ENCODE measurements around the gene MLLT3.

MLLT3 gene

DNA sequence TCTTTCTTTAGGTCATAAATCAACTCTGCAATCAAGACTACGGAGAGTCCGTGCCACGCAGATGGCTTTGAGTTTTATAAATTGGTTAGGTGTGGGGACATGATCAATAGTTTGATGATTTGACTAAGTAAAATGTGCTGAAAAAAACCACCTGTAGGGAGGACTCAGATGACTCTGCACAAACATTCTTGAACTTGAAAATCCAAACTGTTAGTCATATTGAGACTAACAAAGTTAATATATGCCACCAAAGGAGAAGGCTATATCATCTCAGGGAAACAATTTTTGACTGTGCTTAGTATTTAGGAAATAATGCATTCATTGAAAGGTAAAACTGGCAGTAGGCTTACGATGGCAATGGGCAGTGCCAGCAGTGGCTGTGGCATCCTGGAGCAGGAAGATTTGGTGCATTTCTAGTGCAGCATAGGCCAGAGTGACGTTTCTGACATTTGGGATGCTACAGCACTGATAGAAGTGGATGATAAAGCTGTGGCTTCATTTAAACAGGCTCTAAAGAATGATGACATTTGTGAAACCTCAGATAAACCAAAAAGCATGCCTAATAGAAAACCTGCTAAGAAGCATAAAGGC is 291.1 kb downstream of the MLLT3 start:
- no peak overlapping the region for H2BK5ac ChIP-seq (ENCODE audit: low read depth, low read length, poor library complexity)
- no peak overlapping the region for H3K23ac ChIP-seq (ENCODE audit: low read length)
- H3K4me3 ChIP-seq (ENCODE audit: low read depth, low read length): no peak overlapping the region
- no peak overlapping the region for H2BK120ac ChIP-seq (ENCODE audit: insufficient read depth, low read length, poor library complexity)
- H3K9ac ChIP-seq (ENCODE audit: low read length): no peak overlapping the region
- no peak overlapping the region for H4K12ac ChIP-seq (ENCODE audit: low read depth, low read length)
- no peak overlapping the region for H4K91ac ChIP-seq (ENCODE audit: low read depth, low read length)
- H3K27me3 ChIP-seq (ENCODE audit: insufficient read depth, low read length): no peaks in the 10 kb centered on the region
- WGBS (ENCODE audit: extremely low coverage, insufficient coverage, insufficient read length): no CpG with 5 or more reads among the region's 5 CpGs
- no peaks in the 10 kb centered on the region for H3K79me2 ChIP-seq (ENCODE audit: control insufficient read depth, insufficient read depth, low read length, poor library complexity)
- H3K27ac ChIP-seq (ENCODE audit: low read depth, low read length): no peak overlapping the region
- no peak overlapping the region for H3K14ac ChIP-seq (ENCODE audit: low read length)
- peaks cover 1% of the 10 kb centered on the region for H3K9me3 ChIP-seq (ENCODE audit: insufficient read depth, low read depth, low read length)
- H3K4me2 ChIP-seq (ENCODE audit: low read length): no peak overlapping the region
- no peak overlapping the region for H2AK5ac ChIP-seq (ENCODE audit: low read length)
- H3K4ac ChIP-seq (ENCODE audit: low read depth, low read length): no peak overlapping the region
- H2BK12ac ChIP-seq (ENCODE audit: low read length): no peak overlapping the region
- H3K4me1 ChIP-seq (ENCODE audit: control insufficient read depth in 1 of 2, insufficient read depth in 2 of 2, low read length in 2 of 2): no peaks in the 10 kb centered on the region
- H4K8ac ChIP-seq (ENCODE audit: low read depth, low read length): no peak overlapping the region
- H3K18ac ChIP-seq (ENCODE audit: low read length): no peak overlapping the region
- H3K79me1 ChIP-seq (ENCODE audit: low read length): no peaks in the 10 kb centered on the region
- DNase-seq: no peak
- H3K36me3 ChIP-seq (ENCODE audit: control insufficient read depth in 1 of 2, insufficient read depth in 2 of 2, low read length in 2 of 2): no peaks in the 10 kb centered on the region
- no peak overlapping the region for H2AFZ ChIP-seq (ENCODE audit: insufficient read depth, low read length, poor library complexity)

DNA sequence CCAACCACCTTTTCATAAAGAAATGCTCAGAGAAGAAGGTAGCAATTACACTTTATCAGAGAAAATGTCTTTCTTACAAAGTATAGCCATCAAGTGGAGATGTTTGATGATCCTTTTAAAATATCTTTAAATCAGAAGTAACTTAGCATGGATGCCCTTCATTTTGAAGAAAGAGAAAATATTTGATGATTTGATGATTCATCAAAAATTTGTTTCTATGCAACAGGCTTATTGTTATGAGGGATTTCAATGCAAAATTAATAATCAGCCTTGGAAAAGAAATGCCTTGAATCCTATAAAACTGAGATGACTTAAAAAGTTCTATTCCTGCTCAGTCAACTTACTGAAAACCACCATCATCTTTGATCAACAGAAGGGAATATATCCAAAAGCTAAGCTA is 291.6 kb downstream of the MLLT3 start:
- H4K91ac ChIP-seq (ENCODE audit: low read depth, low read length): no peak overlapping the region
- H2BK5ac ChIP-seq (ENCODE audit: low read depth, low read length, poor library complexity): no peak overlapping the region
- H3K9ac ChIP-seq (ENCODE audit: low read length): no peak overlapping the region
- H3K18ac ChIP-seq (ENCODE audit: low read length): no peak overlapping the region
- no peak overlapping the region for H3K14ac ChIP-seq (ENCODE audit: low read length)
- no peak overlapping the region for H3K4ac ChIP-seq (ENCODE audit: low read depth, low read length)
- H2AK5ac ChIP-seq (ENCODE audit: low read length): no peak overlapping the region
- no peak overlapping the region for H3K27ac ChIP-seq (ENCODE audit: low read depth, low read length)
- no peaks in the 10 kb centered on the region for H3K4me1 ChIP-seq (ENCODE audit: control insufficient read depth in 1 of 2, insufficient read depth in 2 of 2, low read length in 2 of 2)
- H2AFZ ChIP-seq (ENCODE audit: insufficient read depth, low read length, poor library complexity): no peak overlapping the region
- DNase-seq: no peak
- H3K79me1 ChIP-seq (ENCODE audit: low read length): no peaks in the 10 kb centered on the region
- no peaks in the 10 kb centered on the region for H3K27me3 ChIP-seq (ENCODE audit: insufficient read depth, low read length)
- H4K8ac ChIP-seq (ENCODE audit: low read depth, low read length): no peak overlapping the region
- H3K9me3 ChIP-seq (ENCODE audit: insufficient read depth, low read depth, low read length): peaks cover 1% of the 10 kb centered on the region
- H3K79me2 ChIP-seq (ENCODE audit: control insufficient read depth, insufficient read depth, low read length, poor library complexity): no peaks in the 10 kb centered on the region
- no peak overlapping the region for H4K12ac ChIP-seq (ENCODE audit: low read depth, low read length)
- no peak overlapping the region for H3K4me3 ChIP-seq (ENCODE audit: low read depth, low read length)
- no peak overlapping the region for H3K23ac ChIP-seq (ENCODE audit: low read length)
- H2BK120ac ChIP-seq (ENCODE audit: insufficient read depth, low read length, poor library complexity): no peak overlapping the region
- H2BK12ac ChIP-seq (ENCODE audit: low read length): no peak overlapping the region
- H3K36me3 ChIP-seq (ENCODE audit: control insufficient read depth in 1 of 2, insufficient read depth in 2 of 2, low read length in 2 of 2): no peaks in the 10 kb centered on the region
- no peak overlapping the region for H3K4me2 ChIP-seq (ENCODE audit: low read length)

DNA sequence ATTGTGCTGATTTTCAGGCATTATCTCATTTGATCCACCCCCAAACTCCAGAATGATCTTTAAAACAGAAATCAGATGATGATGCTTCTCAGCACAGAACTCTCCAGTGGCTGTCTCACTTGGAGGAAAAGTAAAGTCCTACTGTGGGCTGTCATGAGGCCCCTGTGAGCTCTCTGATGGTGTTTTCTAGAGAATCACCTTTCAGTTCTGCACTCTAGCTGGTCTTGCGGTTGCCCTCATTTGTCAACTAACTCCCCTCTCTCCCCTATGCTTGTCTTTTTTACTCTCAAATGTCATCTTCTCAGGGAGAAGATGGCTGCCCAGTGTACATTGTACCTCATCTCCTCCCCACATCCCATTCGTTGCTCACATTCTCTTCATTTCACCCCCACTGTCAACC is 295.8 kb downstream of the MLLT3 start:
- H2BK12ac ChIP-seq (ENCODE audit: low read length): no peak overlapping the region
- H3K27me3 ChIP-seq (ENCODE audit: insufficient read depth, low read length): no peaks in the 10 kb centered on the region
- H3K23ac ChIP-seq (ENCODE audit: low read length): no peak overlapping the region
- no peak overlapping the region for H2BK5ac ChIP-seq (ENCODE audit: low read depth, low read length, poor library complexity)
- WGBS (ENCODE audit: extremely low coverage, insufficient coverage, insufficient read length): no CpG with 5 or more reads among the region's 2 CpGs
- H2AFZ ChIP-seq (ENCODE audit: insufficient read depth, low read length, poor library complexity): no peak overlapping the region
- H3K4me2 ChIP-seq (ENCODE audit: low read length): no peak overlapping the region
- no peaks in the 10 kb centered on the region for H3K79me2 ChIP-seq (ENCODE audit: control insufficient read depth, insufficient read depth, low read length, poor library complexity)
- H2BK120ac ChIP-seq (ENCODE audit: insufficient read depth, low read length, poor library complexity): no peak overlapping the region
- H3K9me3 ChIP-seq (ENCODE audit: insufficient read depth, low read depth, low read length): no peaks in the 10 kb centered on the region
- H4K12ac ChIP-seq (ENCODE audit: low read depth, low read length): no peak overlapping the region
- no peaks in the 10 kb centered on the region for H3K79me1 ChIP-seq (ENCODE audit: low read length)
- H3K4ac ChIP-seq (ENCODE audit: low read depth, low read length): no peak overlapping the region
- no peaks in the 10 kb centered on the region for H3K4me1 ChIP-seq (ENCODE audit: control insufficient read depth in 1 of 2, insufficient read depth in 2 of 2, low read length in 2 of 2)
- H2AK5ac ChIP-seq (ENCODE audit: low read length): no peak overlapping the region
- H3K9ac ChIP-seq (ENCODE audit: low read length): no peak overlapping the region
- DNase-seq: no peak
- H4K8ac ChIP-seq (ENCODE audit: low read depth, low read length): no peak overlapping the region
- no peaks in the 10 kb centered on the region for H3K36me3 ChIP-seq (ENCODE audit: control insufficient read depth in 1 of 2, insufficient read depth in 2 of 2, low read length in 2 of 2)
- no peak overlapping the region for H3K18ac ChIP-seq (ENCODE audit: low read length)
- no peak overlapping the region for H3K14ac ChIP-seq (ENCODE audit: low read length)
- no peak overlapping the region for H4K91ac ChIP-seq (ENCODE audit: low read depth, low read length)
- no peak overlapping the region for H3K27ac ChIP-seq (ENCODE audit: low read depth, low read length)
- H3K4me3 ChIP-seq (ENCODE audit: low read depth, low read length): no peak overlapping the region

DNA sequence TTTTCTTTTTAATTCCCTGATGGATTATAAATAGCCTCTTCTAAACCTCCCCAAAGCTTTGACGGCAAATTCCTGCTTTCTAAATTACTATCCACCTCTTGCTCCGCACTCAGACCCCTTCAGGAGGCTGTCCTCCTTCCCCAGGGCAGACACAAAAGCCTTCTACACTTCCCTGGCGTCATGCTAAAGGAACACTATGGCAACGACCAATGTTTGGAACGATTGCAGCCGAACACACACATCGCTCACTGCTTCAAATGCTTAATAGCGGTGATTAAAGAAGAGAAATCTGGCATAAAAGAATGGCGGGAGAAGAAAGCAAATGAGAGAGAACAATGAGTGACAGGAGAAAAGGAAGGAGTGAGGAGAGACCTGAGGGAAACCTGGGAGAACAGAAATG is 297.3 kb downstream of the MLLT3 start:
- Histone ChIP-seq H4K91ac (ENCODE audit: low read depth, low read length) (no peak overlapping the region), H3K4me2 (ENCODE audit: low read length) (no peak overlapping the region), H3K27ac (ENCODE audit: low read depth, low read length) (no peak overlapping the region), H2BK120ac (ENCODE audit: insufficient read depth, low read length, poor library complexity) (no peak overlapping the region), H3K4me3 (ENCODE audit: low read depth, low read length) (no peak overlapping the region), H3K27me3 (ENCODE audit: insufficient read depth, low read length) (no peaks in the 10 kb centered on the region), H2AFZ (ENCODE audit: insufficient read depth, low read length, poor library complexity) (no peak overlapping the region), H3K36me3 (ENCODE audit: control insufficient read depth in 1 of 2, insufficient read depth in 2 of 2, low read length in 2 of 2) (no peaks in the 10 kb centered on the region), H3K4me1 (ENCODE audit: control insufficient read depth in 1 of 2, insufficient read depth in 2 of 2, low read length in 2 of 2) (no peaks in the 10 kb centered on the region), H3K23ac (ENCODE audit: low read length) (no peak overlapping the region), H2BK12ac (ENCODE audit: low read length) (no peak overlapping the region), H2BK5ac (ENCODE audit: low read depth, low read length, poor library complexity) (no peak overlapping the region), H3K9me3 (ENCODE audit: insufficient read depth, low read depth, low read length) (no peaks in the 10 kb centered on the region), H3K79me1 (ENCODE audit: low read length) (no peaks in the 10 kb centered on the region), H3K9ac (ENCODE audit: low read length) (no peak overlapping the region), H4K8ac (ENCODE audit: low read depth, low read length) (no peak overlapping the region), H3K14ac (ENCODE audit: low read length) (no peak overlapping the region), H4K12ac (ENCODE audit: low read depth, low read length) (no peak overlapping the region), H3K79me2 (ENCODE audit: control insufficient read depth, insufficient read depth, low read length, poor library complexity) (no peaks in the 10 kb centered on the region), H3K4ac (ENCODE audit: low read depth, low read length) (no peak overlapping the region), H3K18ac (ENCODE audit: low read length) (no peak overlapping the region), H2AK5ac (ENCODE audit: low read length) (no peak overlapping the region)
- DNase-seq: no peak
- no CpG with 5 or more reads among the region's 9 CpGs for WGBS (ENCODE audit: extremely low coverage, insufficient coverage, insufficient read length)

Measured in trophoblast cell (in vitro differentiated cells and primary cell).